ENCODE results near the gene RAPGEF3.

Gene RAPGEF3

GRCh38 chr12:47754126-47754525 lies 4.6 kb downstream of the RAPGEF3 start:
- no peak for TF ChIP-seq CTCF (conservative IDR thresholded peaks at IDR 0.05; ENCODE audit: low read length)
- DNase-seq (ENCODE audit: low read depth) = no peak
- H3K4me3 ChIP-seq (ENCODE audit: low read length) = no peak overlapping the region

GRCh38 chr12:47753021-47754001 lies 5.4 kb downstream of the RAPGEF3 start:
- no peak for DNase-seq (ENCODE audit: low read depth)
- no peak for TF ChIP-seq CTCF (conservative IDR thresholded peaks at IDR 0.05; ENCODE audit: low read length)
- H3K4me3 ChIP-seq (ENCODE audit: low read length) = no peak overlapping the region

- peak; percentile 81 for DNase-seq (ENCODE audit: low read depth)
- H3K4me3 ChIP-seq (ENCODE audit: low read length) = no peak overlapping the region
- no peak for TF ChIP-seq CTCF (conservative IDR thresholded peaks at IDR 0.05; ENCODE audit: low read length)
Measured at GRCh38 chr12:47752552-47752951, 6.1 kb downstream of the RAPGEF3 start.

DNA sequence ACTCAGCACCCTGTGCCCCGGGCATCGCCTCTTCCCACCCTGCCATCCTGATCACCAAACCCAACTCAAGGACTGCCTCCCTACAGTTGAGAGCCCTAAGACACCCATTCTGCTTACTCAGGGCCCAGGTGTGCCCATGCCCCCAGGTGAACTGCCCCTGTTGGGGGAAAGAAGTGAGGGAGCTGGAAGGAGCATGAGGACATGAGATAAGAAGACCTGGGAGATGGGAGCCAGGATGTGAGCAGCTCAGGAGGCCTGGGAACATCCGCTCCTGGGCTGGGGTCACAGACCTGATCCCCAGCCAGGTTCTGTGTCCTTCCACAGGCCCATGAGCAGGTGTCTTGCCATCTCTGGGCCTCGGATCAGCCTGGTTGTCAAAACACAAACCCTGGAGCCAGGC lies 6.6 kb downstream of the RAPGEF3 start:
- TF ChIP-seq CTCF (conservative IDR thresholded peaks at IDR 0.05; ENCODE audit: low read length) = no peak
- no peak overlapping the region for H3K4me3 ChIP-seq (ENCODE audit: low read length)
- DNase-seq (ENCODE audit: low read depth) = no peak

GRCh38 chr12:47751561-47751960 lies 7.1 kb downstream of the RAPGEF3 start:
- H3K4me3 ChIP-seq (ENCODE audit: low read length) = no peak overlapping the region
- TF ChIP-seq CTCF (conservative IDR thresholded peaks at IDR 0.05; ENCODE audit: low read length) = no peak
- no peak for DNase-seq (ENCODE audit: low read depth)

DNA sequence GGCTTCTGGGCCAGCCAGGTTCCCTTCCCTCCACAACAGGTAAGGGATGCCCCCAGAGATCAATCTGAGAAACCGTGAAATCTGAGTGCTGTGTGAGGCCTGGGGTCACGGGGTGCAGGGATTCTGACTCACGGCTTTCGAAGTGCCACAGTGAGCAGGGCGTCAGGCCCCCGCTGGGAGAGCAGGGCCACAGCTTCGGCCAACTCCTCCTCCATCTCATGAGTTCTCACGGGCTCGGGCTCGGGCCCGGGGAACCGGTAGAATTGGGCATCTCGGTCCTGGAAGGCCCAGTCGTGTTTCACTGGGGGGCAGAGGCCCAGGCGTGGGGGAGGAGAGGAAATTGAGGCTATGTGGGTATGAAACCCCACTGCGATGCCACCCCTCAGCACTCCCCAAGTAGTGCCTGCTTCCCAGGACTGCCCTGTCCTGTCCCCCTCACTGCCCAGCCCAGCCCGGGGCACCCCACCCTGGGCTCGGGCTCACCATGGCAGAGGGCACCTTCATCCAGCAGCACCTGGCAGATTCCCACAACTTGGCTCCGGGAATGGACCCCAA lies 7.7 kb downstream of the RAPGEF3 start:
- no peak for DNase-seq (ENCODE audit: low read depth)
- no peak for TF ChIP-seq CTCF (conservative IDR thresholded peaks at IDR 0.05; ENCODE audit: low read length)
- H3K4me3 ChIP-seq (ENCODE audit: low read length) = no peak overlapping the region
